ENCODE results near the gene EPS15. TPM values are rescaled to one million over a fixed set of nuclear protein-coding genes. Genes with fewer than 3 reads are reported as not detected.

Gene EPS15
- total and polyA plus RNA-seq, 2 donors from 2014 or later: 17.5 to 91.3 TPM

DNA sequence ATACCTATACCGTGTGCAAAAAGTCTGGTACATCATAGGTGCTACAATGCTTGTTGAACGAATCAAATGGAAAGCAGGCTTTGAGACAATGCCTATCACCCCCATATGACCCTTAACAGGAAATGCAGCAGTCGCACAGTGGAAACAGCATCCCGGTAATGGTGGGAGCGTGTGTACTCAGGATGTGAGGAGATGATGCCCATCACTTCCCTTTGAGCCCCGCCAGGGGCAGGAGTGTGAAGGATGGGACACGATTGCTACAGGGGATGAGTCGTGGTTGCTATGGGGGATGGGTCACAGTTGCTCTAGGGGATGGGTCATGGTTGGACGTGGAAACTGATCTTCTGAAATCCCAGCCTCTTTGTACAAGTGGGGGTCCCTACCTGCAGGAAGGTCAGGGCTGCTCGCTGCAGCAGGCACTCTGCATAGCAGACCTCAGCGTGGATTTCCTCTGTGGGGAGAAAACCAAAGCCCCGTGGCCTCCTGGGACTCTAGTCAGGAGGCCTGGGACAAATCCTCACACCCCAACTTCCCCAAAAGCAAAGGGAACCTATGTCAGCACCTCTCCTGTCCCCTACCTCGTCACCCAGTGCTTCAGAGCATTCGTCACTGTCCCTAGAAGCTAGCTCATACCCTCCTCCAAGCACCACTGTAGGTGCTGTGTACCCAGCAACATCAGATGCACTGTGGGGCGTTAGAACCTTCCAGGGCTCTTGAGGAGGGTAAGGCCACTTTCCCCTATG is 208.0 kb downstream of the EPS15 start:
- H3K9me3 ChIP-seq (ENCODE audit: control insufficient read depth in 2 of 3, insufficient read depth in 1 of 3, low read length in 3 of 3): no peaks in the 10 kb centered on the region
- H3K9ac ChIP-seq (ENCODE audit: low read length in 3 of 3): no peak overlapping the region
- no peaks in the 10 kb centered on the region for H3K27me3 ChIP-seq (ENCODE audit: control insufficient read depth, insufficient read depth, low read length)
- no peak overlapping the region for H3K4me3 ChIP-seq (ENCODE audit: low read length in 3 of 3)
- TF ChIP-seq, protein P1, sequence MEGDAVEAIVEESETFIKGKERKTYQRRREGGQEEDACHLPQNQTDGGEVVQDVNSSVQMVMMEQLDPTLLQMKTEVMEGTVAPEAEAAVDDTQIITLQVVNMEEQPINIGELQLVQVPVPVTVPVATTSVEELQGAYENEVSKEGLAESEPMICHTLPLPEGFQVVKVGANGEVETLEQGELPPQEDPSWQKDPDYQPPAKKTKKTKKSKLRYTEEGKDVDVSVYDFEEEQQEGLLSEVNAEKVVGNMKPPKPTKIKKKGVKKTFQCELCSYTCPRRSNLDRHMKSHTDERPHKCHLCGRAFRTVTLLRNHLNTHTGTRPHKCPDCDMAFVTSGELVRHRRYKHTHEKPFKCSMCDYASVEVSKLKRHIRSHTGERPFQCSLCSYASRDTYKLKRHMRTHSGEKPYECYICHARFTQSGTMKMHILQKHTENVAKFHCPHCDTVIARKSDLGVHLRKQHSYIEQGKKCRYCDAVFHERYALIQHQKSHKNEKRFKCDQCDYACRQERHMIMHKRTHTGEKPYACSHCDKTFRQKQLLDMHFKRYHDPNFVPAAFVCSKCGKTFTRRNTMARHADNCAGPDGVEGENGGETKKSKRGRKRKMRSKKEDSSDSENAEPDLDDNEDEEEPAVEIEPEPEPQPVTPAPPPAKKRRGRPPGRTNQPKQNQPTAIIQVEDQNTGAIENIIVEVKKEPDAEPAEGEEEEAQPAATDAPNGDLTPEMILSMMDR (IDR thresholded peaks at IDR 0.05; ENCODE audit: borderline replicate concordance, extremely low read depth, insufficient read depth): no peak
- H3K4me1 ChIP-seq (ENCODE audit: control insufficient read depth in 2 of 3, insufficient read depth in 2 of 3, low read depth in 1 of 3, low read length in 3 of 3): peaks cover 0 to 12% (median 5%) of the 10 kb centered on the region in 3 donors
- H3K27ac ChIP-seq (ENCODE audit: low read depth in 2 of 2, low read length in 2 of 2): no peak overlapping the region
- FAIRE-seq (no peak), DNase-seq (no peak)
- intact Hi-C loops (cut with DNase I): no loop called here
- H3K36me3 ChIP-seq (ENCODE audit: control insufficient read depth in 2 of 3, insufficient read depth in 3 of 3, low read length in 3 of 3): no peaks in the 10 kb centered on the region

DNA sequence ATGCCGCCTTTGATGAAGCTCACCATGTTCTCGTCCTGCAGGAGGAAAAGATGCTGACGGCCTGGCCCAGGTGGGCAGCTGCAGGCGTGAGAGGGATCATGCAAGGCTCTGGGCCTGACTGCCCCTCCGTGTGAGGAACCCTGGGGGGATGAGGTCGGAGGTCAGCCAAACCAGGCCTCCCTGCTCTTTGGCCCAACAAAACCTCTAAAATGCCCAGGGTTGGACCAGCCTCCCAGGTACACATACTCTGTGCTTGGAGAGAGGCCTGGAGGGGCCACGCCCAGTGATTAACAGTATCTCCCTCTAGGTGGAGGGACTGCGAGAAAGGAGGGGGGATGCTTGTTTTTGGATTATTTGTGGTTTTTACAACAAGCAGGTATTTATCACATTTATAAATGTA is 209.8 kb downstream of the EPS15 start:
- TF ChIP-seq, protein P1 (IDR thresholded peaks at IDR 0.05; ENCODE audit: borderline replicate concordance, extremely low read depth, insufficient read depth): no peak
- no peak overlapping the region for H3K27ac ChIP-seq (ENCODE audit: low read depth in 2 of 2, low read length in 2 of 2)
- intact Hi-C loops (cut with DNase I): loop anchor here (10.0 kb wide), 1 partner anchor 226 kb away; no protein-coding TSS in a partner anchor
- H3K9me3 ChIP-seq (ENCODE audit: control insufficient read depth in 2 of 3, insufficient read depth in 1 of 3, low read length in 3 of 3): no peaks in the 10 kb centered on the region
- no peaks in the 10 kb centered on the region for H3K27me3 ChIP-seq (ENCODE audit: control insufficient read depth, insufficient read depth, low read length)
- FAIRE-seq (no peak), DNase-seq (no peak)
- H3K9ac ChIP-seq (ENCODE audit: low read length in 3 of 3): no peak overlapping the region
- H3K4me1 ChIP-seq (ENCODE audit: control insufficient read depth in 2 of 3, insufficient read depth in 2 of 3, low read depth in 1 of 3, low read length in 3 of 3): peaks cover 0 to 17% (median 15%) of the 10 kb centered on the region in 3 donors
- H3K36me3 ChIP-seq (ENCODE audit: control insufficient read depth in 2 of 3, insufficient read depth in 3 of 3, low read length in 3 of 3): no peaks in the 10 kb centered on the region
- H3K4me3 ChIP-seq (ENCODE audit: low read length in 3 of 3): no peak overlapping the region

DNA sequence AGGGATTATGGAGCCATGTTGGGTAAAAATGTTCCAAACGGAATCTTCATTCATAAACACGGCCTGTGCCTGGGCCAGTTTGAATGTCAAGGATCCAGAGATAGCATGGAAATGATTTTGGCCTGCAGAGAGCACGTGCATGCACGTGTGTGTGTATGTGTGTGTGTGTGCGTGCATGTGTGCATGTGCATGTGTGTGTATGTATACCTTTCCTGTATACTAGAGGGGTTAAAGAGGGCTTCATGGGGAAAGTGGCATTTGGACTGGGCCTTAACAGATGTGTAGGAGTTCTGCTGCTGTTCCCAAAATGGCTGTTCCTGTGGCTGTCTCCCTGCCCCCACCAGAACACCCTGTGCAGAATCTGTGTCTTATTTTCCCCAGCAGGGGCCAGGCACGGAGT is 210.4 kb downstream of the EPS15 start:
- intact Hi-C loops (cut with DNase I): loop anchor here (10.0 kb wide), 1 partner anchor 226 kb away; no protein-coding TSS in a partner anchor
- Histone ChIP-seq H3K36me3 (ENCODE audit: control insufficient read depth in 2 of 3, insufficient read depth in 3 of 3, low read length in 3 of 3) (no peaks in the 10 kb centered on the region), H3K27ac (ENCODE audit: low read depth in 2 of 2, low read length in 2 of 2) (no peak overlapping the region), H3K4me1 (ENCODE audit: control insufficient read depth in 2 of 3, insufficient read depth in 2 of 3, low read depth in 1 of 3, low read length in 3 of 3) (peaks cover 0 to 14% (median 14%) of the 10 kb centered on the region in 3 donors), H3K4me3 (ENCODE audit: low read length in 3 of 3) (no peak overlapping the region), H3K9me3 (ENCODE audit: control insufficient read depth in 2 of 3, insufficient read depth in 1 of 3, low read length in 3 of 3) (no peaks in the 10 kb centered on the region), H3K9ac (ENCODE audit: low read length in 3 of 3) (no peak overlapping the region), H3K27me3 (ENCODE audit: control insufficient read depth, insufficient read depth, low read length) (no peaks in the 10 kb centered on the region)
- TF ChIP-seq, protein P1 (IDR thresholded peaks at IDR 0.05; ENCODE audit: borderline replicate concordance, extremely low read depth, insufficient read depth): no peak
- FAIRE-seq (no peak), DNase-seq (no peak)
